Measurements from ENCODE around the gene HEATR3.
"Not testable (repeated sequence)": the region's sequence is repeated elsewhere in the genome, so short reads cannot be mapped to it uniquely, and the experiment has no call there.

HEATR3 gene

DNA sequence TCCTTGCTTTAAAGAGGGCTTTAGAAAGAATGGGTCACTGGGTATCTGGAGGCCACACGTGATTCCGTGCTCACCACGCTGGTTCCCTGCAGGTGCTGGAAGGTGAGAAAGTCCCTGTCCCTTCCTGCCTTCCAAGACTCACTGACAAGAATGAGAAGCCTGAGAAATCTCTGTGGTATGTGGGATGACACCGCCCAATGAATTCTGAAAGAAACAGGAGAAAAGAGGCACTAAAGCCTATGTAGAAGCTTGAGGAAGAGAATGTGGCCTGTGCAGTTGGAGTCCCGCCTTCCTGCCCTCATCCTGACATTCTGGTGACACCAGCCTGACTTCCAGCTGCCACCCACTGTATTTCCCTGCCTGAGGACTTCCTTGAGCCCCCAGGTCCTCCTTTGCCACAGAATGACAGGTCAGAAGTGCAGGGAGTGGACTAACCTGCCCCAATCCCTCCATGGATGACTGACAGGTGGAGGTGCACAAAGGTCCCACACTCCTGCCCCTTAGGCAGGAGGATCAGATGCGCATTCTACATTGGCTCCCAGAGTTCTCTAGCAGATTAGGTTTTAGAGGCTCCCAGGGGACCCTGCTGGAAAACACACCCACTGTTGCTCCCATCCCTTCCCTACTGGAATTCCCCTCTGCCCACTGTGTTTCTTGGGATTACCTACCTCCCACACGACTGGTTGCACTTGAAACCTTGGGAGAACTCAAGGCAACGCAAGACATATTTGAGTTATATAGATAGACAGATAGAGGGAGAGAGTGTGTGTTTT is 48.8 kb downstream of the HEATR3 start:
- DNase-seq: no peak

DNA sequence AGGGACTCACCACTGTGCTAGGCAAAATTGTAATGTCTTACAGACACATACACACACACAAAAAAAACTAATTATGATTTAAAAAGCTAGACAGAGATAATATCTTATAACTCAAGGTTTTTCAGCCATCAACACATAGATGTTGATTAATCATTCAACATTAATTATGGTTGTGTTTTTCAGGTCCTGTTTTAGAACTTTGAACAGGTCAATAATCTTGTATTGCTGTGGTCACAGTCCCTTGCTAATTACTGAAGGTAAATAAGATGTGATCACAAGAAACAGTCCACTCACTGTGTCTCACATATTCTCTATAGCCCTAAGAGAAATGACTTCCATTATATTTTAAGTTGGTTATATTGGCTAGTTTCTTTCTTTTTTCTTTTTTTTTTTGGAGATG is 54.9 kb downstream of the HEATR3 start:
- DNase-seq: no peak

DNA sequence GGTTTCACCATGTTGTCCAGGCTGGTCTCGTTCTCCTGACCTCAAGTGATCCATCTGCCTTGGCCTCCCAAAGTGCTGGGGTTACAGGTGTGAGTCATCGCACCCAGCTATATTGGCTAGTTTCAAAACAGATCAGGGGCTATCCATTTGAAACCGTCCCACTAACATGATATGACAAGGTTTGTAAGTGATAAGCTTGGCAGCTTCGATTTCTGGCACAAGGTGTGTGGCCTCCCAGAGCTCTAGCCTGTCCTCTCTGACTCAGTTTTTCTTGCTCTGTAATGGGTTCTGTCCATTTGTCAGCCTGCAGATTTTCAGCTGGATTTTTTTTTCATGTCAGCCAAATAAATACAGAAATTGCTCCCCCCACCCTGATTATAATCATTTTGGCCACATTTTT is 55.5 kb downstream of the HEATR3 start:
- no peak for DNase-seq

DNA sequence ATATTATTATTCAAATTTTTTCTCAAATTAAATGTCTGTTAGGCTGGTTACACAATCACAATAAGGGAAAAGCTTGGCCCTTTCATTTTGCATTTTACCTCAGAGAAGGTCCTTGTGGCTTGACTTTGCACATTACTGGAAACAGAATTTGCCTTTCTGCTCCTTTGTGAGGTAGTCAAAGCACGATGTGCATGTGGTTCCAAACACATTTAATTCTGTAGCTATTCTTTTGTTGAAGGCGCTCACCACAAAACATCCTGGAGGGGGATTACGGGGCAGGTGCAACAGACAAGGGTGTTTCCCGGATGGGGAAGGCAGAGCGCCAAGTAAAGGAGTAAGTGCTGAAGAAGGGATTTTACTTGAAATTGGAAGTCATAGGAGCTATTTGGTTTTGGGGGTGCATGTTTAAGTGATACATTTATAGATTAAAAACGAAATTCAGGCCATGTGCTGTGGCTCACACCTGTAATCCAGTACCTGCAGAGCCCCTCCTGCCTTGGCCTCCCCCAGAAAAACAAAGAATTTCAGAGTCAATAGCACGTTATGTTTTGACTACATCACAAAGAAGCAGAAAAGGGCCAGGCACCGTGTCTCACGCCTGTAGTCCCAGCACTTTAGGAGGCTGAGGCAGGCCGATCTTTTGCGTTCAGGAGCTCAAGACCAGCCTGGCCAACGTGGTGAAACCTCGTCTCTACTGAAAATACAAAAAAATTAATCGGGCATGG is 56.1 kb downstream of the HEATR3 start:
- no peak for DNase-seq

DNA sequence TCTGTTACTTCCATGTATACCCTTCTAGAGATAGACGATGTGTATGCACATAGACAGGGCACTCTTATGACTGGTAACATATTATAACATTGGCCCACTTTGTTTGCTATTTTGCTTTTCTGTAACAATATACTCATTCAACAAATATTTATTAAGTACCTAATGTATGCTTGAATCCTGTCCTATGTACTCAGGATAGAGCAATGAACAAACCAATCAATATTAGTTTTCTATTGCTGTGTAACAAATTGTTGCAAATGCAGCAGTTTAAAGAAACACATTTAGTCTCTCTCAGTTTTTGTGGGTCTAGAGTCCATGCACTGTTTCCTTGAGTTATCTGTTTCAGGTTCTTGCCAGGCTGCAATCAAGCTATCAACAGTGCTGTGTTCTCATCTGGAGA is 57.6 kb downstream of the HEATR3 start:
- no peak for DNase-seq

DNA sequence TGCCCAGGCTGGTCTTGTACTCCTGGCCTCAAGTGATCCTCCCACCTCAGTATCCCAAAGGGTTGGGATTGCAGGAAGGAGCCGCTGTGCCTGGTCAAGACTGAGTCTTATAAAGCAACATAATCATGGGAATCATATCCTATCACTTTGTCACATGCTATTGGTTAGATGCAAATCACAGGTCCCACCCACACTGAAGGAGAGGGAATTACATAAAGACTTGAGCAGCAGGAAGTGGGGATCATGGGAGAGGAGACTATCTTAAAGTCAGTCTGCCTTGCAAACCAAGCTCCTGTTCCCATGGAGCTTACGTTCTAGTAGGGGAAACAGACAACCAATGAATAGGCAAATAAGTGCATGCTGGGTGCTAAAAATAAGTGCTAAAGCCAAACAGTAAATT is 59.0 kb downstream of the HEATR3 start:
- no peak for DNase-seq

DNA sequence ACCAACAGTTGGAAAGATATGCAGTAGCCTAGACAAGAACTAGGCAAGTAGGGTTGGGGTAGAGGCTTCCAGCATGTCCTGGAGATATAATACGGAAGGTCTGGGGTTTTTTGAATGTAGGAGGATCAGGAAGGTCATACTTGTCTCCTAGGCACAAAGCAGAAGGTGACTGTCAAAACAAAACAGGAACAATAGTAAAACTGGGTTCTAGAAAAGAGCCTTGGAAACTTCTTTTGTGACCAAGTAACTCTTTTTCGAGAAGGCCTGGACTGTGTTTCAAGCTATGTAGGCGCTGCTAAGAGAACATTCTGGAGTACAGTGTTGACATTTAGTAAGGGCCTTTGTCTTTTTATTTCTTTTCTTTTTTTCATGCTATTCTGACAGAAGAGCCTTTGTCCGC is 60.4 kb downstream of the HEATR3 start:
- DNase-seq: no peak

DNA sequence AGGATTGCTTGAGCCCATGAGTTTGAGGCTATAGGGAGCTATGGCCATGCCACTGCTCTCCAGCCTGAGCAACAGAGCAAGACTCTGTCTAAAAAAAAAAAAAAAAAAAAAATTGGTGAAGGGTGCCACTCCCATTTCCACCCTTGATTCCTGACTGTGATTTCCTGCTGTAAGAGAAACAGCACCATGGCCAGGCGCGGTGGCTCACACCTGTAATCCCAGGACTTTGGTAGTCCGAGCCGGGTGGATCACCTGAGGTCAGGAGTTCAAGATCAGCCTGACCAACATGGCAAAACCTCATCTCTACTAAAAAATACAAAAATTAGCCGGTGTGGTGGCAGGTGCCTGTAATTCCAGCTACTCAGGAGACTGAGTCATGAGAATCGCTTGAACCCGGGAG is 66.8 kb downstream of the HEATR3 start:
- not testable (repeated sequence) for DNase-seq

DNA sequence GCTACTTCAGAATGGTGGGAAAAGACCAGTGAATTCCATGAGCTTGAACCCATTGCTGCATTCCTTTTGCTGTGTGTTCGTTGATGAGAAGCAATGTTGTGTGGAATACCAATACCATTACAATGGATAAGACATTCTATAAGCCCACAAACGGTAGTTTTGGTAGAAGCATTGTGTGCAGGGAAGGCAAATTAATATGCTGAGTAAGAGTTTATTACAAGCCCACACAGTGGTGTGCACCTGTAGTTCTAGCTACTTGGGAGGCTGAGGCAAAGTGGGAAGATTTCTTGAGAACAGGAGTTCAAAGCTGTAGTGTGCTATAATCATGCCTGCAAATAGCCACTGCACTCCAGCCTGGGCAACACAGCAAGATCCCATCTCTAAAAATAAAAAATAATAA is 67.4 kb downstream of the HEATR3 start:
- DNase-seq: no peak

DNA sequence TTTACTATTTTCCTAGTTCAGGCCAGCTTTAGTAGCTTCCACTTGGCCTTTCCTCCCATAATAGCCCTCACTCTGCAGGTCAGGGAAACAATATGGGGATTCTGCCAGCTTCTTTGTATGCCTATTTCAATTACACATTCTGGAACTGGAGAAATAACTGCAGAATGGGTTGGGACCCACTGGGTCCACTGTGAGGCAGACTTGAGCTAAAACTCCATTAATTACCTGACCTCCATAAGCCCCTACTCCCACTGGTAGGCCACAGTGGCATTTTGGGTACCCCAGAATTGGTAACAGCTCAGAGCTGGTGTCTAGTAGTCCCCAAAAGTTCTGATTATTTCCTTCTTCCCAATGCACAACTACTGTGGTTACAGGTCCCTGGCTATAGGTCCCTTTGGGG is 70.6 kb downstream of the HEATR3 start:
- no peak for DNase-seq

DNA sequence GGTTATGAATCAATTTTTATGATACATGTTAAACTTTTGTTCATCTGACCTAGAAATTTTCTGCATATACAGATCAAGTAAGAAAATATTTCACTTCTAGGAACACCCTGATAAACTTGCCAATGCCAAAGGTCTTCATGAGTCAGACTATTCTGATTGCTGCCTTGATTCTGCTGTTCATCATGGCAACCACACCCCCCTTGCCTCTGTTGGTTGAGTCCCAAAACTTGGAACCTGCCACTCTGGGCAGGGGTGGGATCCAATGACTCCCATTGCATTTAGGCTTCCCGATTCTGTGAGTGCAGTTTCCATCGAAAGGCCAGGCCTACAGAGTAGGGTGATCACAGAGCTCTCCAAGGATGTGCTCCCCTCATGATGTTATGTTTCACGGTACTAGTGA is 71.5 kb downstream of the HEATR3 start:
- no peak for DNase-seq

DNA sequence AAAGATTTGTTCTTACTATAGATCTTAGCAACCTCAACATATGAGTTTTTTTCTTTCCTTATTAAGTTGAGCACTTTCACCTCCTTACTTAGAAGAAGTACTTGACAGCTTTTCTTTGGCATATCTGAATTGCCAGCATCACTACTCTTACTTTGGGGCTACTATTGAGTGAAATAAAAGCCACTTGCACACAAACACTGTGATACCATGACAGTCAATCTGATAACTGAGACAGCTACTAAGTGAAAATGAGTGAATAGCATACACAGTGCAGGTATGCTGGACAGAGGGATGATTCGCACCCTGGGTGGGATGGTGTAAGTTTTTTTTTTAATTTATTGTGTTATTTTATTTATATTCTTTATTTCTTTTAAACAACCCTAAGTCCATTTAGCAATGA is 73.8 kb downstream of the HEATR3 start:
- DNase-seq: no peak

DNA sequence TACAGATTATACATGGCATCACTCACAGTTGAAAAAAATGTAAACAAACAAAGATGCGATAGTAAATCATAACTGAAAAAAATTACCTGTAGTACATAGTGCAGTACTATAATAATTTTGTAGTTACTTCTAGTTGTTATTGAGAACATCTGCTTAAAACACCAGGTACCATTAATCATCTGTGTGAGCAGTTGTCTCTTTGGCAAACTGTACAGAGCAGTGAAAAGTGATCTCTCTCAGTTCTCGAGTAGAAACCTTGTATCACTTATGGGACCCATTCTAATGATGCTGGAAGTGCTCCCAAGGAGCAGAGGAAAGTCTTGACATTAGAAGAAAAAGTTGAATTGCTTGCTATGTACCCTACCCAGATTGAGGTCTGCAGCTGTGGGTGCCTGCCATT is 78.4 kb downstream of the HEATR3 start:
- no peak for DNase-seq

DNA sequence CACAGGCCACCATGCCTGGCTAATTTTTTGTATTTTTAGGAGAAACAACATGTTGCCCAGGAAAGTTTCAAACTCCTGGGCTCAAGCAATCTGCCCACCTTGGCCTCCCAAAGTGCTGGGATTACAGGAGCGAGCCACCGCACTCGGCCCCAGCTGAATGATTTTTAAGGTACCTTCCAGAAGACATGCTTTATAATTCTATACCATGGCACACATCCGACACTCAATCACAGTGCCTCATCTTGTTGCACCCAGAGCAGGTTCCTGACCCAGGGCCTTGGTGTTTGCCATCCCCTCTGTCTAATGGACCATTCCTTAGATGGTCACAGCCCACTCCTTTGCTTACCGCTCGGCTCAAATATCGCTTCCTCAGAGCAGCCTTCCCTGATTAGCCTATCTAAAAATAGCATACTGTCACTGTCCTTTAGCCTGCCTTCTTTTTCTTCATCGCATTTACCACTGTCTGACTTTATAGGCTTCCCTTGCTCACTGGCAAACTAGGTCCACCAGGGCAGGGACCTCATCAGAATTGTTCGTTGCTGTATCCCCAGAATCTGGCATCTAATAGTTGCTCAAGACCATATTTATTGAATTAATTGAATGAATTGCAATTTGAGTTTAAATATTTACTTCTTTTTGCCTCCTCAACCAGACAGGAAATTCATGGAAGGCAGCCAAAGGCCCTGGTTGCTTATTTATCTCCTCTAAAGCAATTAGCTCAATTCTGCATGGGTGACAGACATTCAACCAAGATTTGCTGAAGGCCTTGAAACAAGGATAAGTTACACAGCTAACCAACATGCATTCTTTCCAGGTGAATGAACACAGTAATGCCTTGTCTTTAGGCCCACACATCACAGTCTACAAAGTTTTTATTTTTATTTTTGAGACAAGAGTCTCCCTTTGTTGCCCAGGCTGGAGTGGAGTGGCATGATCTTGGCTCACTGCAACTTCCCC is 81.0 kb downstream of the HEATR3 start:
- no peak for DNase-seq

DNA sequence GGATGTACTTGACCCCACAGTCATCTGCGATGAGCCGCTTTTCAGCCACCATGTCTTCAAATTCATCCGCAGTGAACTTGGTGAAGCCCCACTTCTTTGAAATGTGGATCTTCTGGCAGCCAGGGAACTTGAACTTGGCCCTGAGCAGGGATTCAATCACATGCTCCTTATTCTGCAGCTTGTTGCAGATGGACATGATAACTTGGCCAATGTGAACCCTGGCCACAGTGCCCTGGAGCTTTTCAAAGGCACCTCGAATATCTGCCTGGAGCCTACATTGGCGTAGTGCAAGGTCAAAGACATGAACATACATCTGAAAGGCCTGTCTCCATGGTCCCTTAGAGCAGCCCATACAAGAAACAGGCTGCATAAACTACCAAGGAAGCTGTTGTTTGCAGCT is 85.6 kb downstream of the HEATR3 start:
- DNase-seq: no peak

DNA sequence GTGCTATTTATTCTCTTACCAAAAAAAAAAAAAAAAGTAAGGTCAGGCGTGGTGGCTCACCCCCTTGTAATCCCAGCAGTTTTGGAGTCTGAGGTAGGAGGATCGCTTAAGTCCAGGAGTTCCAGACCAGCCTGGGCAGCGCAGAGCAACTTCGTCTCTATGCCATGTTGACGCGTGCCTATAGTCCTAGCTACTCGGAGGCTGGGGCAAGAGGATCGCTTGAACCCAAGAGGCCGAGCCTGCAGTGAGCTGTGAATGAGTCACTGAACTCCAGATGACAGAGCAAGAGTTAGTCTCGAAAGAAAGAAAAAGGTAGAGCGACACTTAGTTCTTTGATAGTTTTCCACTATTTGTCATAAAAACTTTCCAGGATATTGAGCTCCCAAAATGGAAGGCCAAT is 86.0 kb downstream of the HEATR3 start:
- no peak for DNase-seq

DNA sequence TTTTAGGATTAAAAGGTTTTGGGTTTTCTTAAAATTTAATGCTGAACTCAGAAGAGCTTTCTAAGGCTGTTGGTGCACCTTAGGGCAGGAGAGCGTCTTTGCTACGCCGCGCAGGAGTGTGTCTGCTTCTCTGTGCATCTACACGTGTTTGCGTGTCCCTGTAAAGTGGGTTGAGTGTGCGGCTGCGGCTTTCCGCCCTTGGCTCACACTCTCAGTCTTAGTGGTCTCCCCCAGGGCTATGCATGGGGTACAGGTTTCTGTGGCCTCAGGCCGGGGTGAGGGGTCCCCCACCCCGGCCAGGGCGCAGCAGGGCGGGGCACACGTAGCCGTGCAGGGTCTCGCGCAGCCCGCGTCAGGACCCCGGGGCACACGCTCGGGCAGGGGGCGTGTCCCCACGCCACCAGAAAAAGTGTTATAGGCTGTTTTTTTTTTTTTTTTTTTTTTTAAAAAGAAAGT is 86.6 kb downstream of the HEATR3 start:
- no peak for DNase-seq

DNA sequence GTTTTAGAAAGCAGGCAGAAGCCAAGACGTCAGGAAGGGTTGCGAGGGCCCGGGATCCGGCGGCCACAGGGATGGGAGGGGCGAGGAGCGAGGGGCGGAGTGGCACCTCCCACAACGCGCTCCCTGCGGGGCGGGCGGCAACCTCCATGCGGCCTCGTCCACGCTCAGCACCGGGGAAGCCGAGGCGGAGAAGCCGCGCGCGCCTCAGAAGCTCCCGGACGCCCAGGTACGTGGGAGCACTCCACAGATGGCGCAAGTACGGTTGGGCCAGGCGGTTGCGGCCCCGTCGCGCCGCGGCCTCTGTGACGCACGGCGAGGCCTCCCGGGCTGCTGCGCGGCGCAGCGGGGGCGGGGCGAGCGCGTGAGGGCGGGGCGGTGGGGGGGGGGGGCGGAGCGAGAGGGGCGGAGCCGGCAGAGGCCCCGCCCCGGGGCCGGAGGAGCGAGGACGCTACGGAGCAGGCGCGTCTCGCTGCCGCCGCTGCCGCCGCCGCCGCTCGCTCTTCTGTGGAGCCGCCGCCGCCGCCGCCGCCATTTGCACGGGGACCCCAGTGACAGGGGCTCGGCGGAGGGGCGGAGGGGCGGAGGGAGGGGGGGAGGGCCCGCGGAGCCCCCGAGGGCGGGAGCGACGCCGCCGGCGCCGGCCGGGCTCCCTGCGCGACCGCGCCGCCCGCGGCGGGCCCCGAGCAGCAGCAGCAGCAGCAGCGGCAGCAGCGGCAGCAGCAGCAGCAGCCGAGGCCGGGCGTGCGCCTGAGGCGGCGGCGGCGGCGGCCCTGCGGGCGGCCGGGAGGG is 87.2 kb downstream of the HEATR3 start, which contains the start of gene TENT4B:
TSS of gene TENT4B (plus strand) at position 500 of the 789 bp plus-strand sequence. CDS start 316 bp downstream, outside the sequence.
- no peak for DNase-seq

DNA sequence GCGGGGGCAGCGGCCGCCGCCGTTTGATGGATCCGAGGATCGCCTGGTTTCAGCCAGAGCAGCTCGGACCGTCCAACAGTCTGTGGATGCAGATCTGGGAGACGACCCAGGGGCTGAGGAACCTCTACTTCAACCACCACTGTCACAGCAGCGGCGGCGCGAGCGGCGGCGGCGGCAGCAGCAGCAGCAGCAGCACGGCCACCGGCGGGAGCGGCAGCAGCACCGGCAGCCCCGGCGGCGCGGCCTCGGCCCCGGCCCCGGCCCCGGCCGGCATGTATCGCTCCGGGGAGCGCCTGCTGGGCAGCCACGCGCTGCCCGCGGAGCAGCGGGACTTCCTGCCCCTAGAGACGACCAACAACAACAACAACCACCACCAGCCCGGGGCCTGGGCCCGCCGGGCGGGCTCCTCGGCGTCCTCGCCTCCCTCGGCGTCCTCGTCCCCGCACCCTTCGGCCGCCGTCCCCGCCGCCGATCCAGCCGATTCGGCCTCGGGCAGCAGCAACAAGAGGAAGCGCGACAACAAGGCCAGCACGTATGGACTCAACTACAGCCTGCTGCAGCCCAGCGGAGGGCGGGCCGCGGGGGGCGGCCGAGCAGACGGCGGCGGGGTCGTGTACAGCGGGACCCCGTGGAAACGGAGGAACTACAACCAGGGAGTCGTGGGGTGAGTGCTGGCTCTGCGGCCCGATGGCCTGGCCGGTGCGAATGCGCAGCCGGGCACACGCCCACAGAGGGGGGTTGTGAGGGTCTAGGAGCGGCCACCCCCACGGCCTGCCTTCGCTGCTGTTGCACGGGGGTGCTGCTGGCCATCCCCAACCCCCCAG is 88.0 kb downstream of the HEATR3 start:
- no peak for DNase-seq

DNA sequence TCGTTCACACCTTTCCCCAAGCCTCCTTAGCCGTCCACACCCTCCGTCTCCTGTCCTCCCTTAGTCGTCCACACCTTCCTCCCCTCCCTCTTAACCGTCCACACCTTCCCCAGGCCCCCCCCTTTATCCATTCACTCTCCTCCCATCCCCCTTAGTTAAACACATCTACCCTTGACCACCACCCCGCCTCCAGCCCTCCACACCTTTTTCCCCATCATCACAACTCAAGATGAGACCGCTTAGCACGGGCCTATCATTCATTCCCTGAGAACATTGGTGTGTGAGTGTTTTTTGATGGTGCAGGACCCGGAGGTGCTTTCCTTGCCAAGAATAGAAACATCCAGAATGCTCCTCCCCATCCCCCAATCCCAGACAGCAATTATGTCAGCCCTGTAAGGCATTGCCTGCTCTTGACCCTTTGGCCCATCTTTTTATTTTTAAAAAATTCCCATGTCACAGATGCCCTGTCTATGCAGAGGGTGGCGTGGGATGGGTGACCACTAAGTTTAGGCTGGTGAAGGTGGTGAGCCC is 88.7 kb downstream of the HEATR3 start:
- DNase-seq: no peak

DNA sequence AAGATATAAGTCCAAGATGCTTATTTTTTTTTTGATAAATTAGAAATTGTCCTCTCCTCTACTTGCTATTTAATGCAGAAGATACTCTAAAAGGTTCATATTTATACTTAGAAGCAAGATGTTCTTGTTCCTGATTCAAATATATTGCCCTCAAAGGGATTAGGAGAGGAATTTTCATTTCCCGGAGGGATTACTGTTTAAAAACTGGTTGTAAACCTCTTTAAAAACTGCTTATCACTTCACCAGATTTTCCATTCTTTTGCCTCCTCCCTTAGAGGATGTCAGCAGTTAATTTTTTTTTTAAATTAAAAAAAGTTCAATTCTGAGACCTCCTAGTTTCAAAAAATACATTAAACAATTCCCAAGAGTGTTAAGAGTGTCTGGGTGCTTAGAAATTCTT is 90.2 kb downstream of the HEATR3 start:
- DNase-seq: no peak
